K562 (cell line): Measurements from ENCODE around the gene SFT2D2.

Source experiments
- CTCF ChIP-seq, 3 experiments: IDR thresholded peaks in 2 of 3; conservative IDR thresholded peaks in 1 of 3; 2 replicates each; pipeline ENCODE4 v1.5.1; 2011 to 2012; ENCODE audit warnings: low read length in 3 of 3, mild to moderate bottlenecking in 3 of 3, control low read depth in 2 of 3, improper control_type of control experiment in 1 of 3, inconsistent platforms in 1 of 3, low read depth in 1 of 3, mixed read lengths in 1 of 3, moderate library complexity in 1 of 3; ENCODE audit not compliant: insufficient read depth in 2 of 3
- STAT5B ChIP-seq: fragments of 250-450 bp; sonication (Bioruptor Pico); IDR thresholded peaks from 2 replicates; pipeline ENCODE4 v1.8.0; 2021; ENCODE audit warnings: mild to moderate bottlenecking, inconsistent platforms
- ZNF695 ChIP-seq: fragments of 450-650 bp; formaldehyde crosslinking; IDR thresholded peaks from 2 replicates; pipeline ENCODE4 v1.4.0; 2020; ENCODE audit warnings: mild to moderate bottlenecking, moderate library complexity

GRCh38 chr1:168206111-168206510 lies 19.7 kb upstream of the SFT2D2 start:
- TF ChIP-seq ZNF695: no peak
- TF ChIP-seq CTCF (IDR thresholded peaks at IDR 0.05 in 2 of 3, conservative IDR thresholded peaks at IDR 0.05 in 1 of 3; ENCODE audit: insufficient read depth in 2 of 3, low read depth in 1 of 3, low read length in 3 of 3): no peak
- no peak for TF ChIP-seq STAT5B (CRISPR knock-in tag)
